ENCODE results near the gene SLC23A1. TPM values are rescaled to one million over a fixed set of nuclear protein-coding genes. Genes with fewer than 3 reads are reported as not detected.

The SLC23A1 gene
- total RNA-seq, 2 donors from 2014 or later: not detected

- Histone ChIP-seq H3K4me1 (ENCODE audit: control insufficient read depth in 1 of 2, low read depth in 2 of 2) (peaks cover 0 to 7% of the 10 kb centered on the region in 2 donors), H3K36me3 (no peaks in the 10 kb centered on the region), H3K27ac (no peak overlapping the region), H3K9me3 (no peaks in the 10 kb centered on the region), H3K27me3 (replicated peaks; ENCODE audit: insufficient read depth) (no peaks in the 10 kb centered on the region), H3K4me3 (no peak overlapping the region)
- TF ChIP-seq CTCF (IDR thresholded peaks at IDR 0.05): no peak
- DNase-seq (ENCODE audit: low spot score): no peak
- ATAC-seq (ENCODE audit: insufficient number of reproducible peaks, low FRiP score, low read depth): no peak
Measured at GRCh38 chr5:139379626-139380449, 3.3 kb downstream of the SLC23A1 start.

- ATAC-seq (ENCODE audit: insufficient number of reproducible peaks, low FRiP score, low read depth) (no peak), DNase-seq (ENCODE audit: low spot score) (no peak)
- H3K4me1 ChIP-seq (ENCODE audit: control insufficient read depth in 1 of 2, low read depth in 2 of 2): no peaks in the 10 kb centered on the region
- no peaks in the 10 kb centered on the region for H3K36me3 ChIP-seq
- H3K9me3 ChIP-seq: no peaks in the 10 kb centered on the region
- no peak overlapping the region for H3K4me3 ChIP-seq
- TF ChIP-seq CTCF (IDR thresholded peaks at IDR 0.05): no peak
- H3K27ac ChIP-seq: no peak overlapping the region
- H3K27me3 ChIP-seq (replicated peaks; ENCODE audit: insufficient read depth): no peaks in the 10 kb centered on the region
Measured at GRCh38 chr5:139378941-139379361, 4.1 kb downstream of the SLC23A1 start.

GRCh38 chr5:139378101-139378825 is 4.8 kb downstream of the SLC23A1 start:
- no peak overlapping the region for H3K4me3 ChIP-seq
- no peaks in the 10 kb centered on the region for H3K9me3 ChIP-seq
- TF ChIP-seq CTCF (IDR thresholded peaks at IDR 0.05): no peak
- H3K36me3 ChIP-seq: no peaks in the 10 kb centered on the region
- H3K4me1 ChIP-seq (ENCODE audit: control insufficient read depth in 1 of 2, low read depth in 2 of 2): peaks cover 0 to 7% of the 10 kb centered on the region in 2 donors
- H3K27ac ChIP-seq: no peak overlapping the region
- DNase-seq (ENCODE audit: low spot score) (no peak), ATAC-seq (ENCODE audit: insufficient number of reproducible peaks, low FRiP score, low read depth) (no peak)
- no peaks in the 10 kb centered on the region for H3K27me3 ChIP-seq (replicated peaks; ENCODE audit: insufficient read depth)

- Histone ChIP-seq H3K9me3 (no peaks in the 10 kb centered on the region), H3K4me1 (ENCODE audit: control insufficient read depth in 1 of 2, low read depth in 2 of 2) (peaks cover 0 to 7% of the 10 kb centered on the region in 2 donors), H3K27ac (no peak overlapping the region), H3K36me3 (peaks cover under 1% of the 10 kb centered on the region), H3K27me3 (replicated peaks; ENCODE audit: insufficient read depth) (no peaks in the 10 kb centered on the region), H3K4me3 (no peak overlapping the region)
- ATAC-seq (ENCODE audit: insufficient number of reproducible peaks, low FRiP score, low read depth): no peak
- TF ChIP-seq CTCF (IDR thresholded peaks at IDR 0.05): no peak
- DNase-seq (ENCODE audit: low spot score): no peak
Measured at GRCh38 chr5:139377226-139377625, 5.9 kb downstream of the SLC23A1 start.

GRCh38 chr5:139376364-139376763 is 6.7 kb downstream of the SLC23A1 start:
- H3K9me3 ChIP-seq: no peaks in the 10 kb centered on the region
- H3K36me3 ChIP-seq: peaks cover 6% of the 10 kb centered on the region
- no peaks in the 10 kb centered on the region for H3K27me3 ChIP-seq (replicated peaks; ENCODE audit: insufficient read depth)
- H3K27ac ChIP-seq: no peak overlapping the region
- ATAC-seq (ENCODE audit: insufficient number of reproducible peaks, low FRiP score, low read depth): no peak
- no peak for TF ChIP-seq CTCF (IDR thresholded peaks at IDR 0.05)
- no peak for DNase-seq (ENCODE audit: low spot score)
- no peak overlapping the region for H3K4me3 ChIP-seq
- peaks cover 0 to 7% of the 10 kb centered on the region in 2 donors for H3K4me1 ChIP-seq (ENCODE audit: control insufficient read depth in 1 of 2, low read depth in 2 of 2)
